Measurements from ENCODE around the gene JADE2. TPM values are rescaled to one million over a fixed set of nuclear protein-coding genes. Genes with fewer than 3 reads are reported as not detected.
A peak's percentile ranks its signal among the peaks of the same experiment; 100 is the strongest.

JADE2 gene
- polyA plus RNA-seq, 2 of the 4 experiments (the other 2 are of a cell fraction), result 24.0 to 27.1 TPM

GRCh38 chr5:134561871-134562296 lies 36.4 kb downstream of the JADE2 start (continued):
- no peak for TF ChIP-seq TP53 (CRISPR knock-in tag; IDR thresholded peaks at IDR 0.05)
- no peak for TF ChIP-seq PHF8 (IDR thresholded peaks at IDR 0.05; ENCODE audit: borderline replicate concordance, low read depth)
- TF ChIP-seq CEBPB (IDR thresholded peaks at IDR 0.05), result no peak
- no peak for TF ChIP-seq EP300 (IDR thresholded peaks at IDR 0.05)
- TF ChIP-seq, protein P1, sequence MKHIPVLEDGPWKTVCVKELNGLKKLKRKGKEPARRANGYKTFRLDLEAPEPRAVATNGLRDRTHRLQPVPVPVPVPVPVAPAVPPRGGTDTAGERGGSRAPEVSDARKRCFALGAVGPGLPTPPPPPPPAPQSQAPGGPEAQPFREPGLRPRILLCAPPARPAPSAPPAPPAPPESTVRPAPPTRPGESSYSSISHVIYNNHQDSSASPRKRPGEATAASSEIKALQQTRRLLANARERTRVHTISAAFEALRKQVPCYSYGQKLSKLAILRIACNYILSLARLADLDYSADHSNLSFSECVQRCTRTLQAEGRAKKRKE (CRISPR knock-in tag; IDR thresholded peaks at IDR 0.05; ENCODE audit: low read depth), result no peak
- no peak for TF ChIP-seq RARB (CRISPR knock-in tag; IDR thresholded peaks at IDR 0.05)
- no peak for TF ChIP-seq NFE2L2 (conservative IDR thresholded peaks at IDR 0.05; ENCODE audit: low read length)
- peak; percentile 76 for TF ChIP-seq MAFK (IDR thresholded peaks at IDR 0.05; ENCODE audit: partially characterized antibody)
- no peak for TF ChIP-seq CHD2 (IDR thresholded peaks at IDR 0.05; ENCODE audit: low read length, partially characterized antibody)
- no peak for TF ChIP-seq MYC (IDR thresholded peaks at IDR 0.05; ENCODE audit: borderline replicate concordance, low read length)
- TF ChIP-seq ZSCAN20 (CRISPR knock-in tag; IDR thresholded peaks at IDR 0.05), result no peak
- TF ChIP-seq, protein P2, sequence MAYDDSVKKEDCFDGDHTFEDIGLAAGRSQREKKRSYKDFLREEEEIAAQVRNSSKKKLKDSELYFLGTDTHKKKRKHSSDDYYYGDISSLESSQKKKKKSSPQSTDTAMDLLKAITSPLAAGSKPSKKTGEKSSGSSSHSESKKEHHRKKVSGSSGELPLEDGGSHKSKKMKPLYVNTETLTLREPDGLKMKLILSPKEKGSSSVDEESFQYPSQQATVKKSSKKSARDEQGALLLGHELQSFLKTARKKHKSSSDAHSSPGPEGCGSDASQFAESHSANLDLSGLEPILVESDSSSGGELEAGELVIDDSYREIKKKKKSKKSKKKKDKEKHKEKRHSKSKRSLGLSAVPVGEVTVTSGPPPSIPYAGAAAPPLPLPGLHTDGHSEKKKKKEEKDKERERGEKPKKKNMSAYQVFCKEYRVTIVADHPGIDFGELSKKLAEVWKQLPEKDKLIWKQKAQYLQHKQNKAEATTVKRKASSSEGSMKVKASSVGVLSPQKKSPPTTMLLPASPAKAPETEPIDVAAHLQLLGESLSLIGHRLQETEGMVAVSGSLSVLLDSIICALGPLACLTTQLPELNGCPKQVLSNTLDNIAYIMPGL (CRISPR knock-in tag; IDR thresholded peaks at IDR 0.05; ENCODE audit: borderline replicate concordance), result no peak
- TF ChIP-seq MAZ (IDR thresholded peaks at IDR 0.05; ENCODE audit: borderline replicate concordance, low read depth, low read length), result no peak
- no peak for TF ChIP-seq POLR2AphosphoS2 (conservative IDR thresholded peaks at IDR 0.05; ENCODE audit: low read length)

- no peak for TF ChIP-seq ZSCAN20 (CRISPR knock-in tag; IDR thresholded peaks at IDR 0.05)
- WGBS (ENCODE audit: missing lambda C conversion rate), result 97% methylated on average over 7 of the region's 7 CpGs
Observed at GRCh38 chr5:134563221-134563620, 37.8 kb downstream of the JADE2 start.

DNA sequence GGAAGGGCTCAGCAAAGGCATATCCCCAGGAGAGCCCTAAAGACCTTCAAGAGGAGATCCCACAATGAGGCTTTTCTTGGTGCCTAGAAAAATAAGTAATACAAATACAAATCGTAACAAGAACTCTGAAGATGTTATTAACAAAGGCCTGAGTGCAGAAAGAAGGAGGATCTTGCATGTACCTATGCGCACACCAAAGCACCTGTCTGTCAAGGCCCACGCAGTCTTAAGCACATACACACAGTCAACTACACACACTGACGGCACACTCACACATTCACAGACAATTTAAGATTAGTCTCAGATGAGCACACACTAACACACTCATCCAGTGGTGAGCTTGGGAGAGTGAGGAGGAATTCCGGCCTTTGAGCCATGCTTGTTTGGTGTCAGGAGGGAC lies 38.5 kb downstream of the JADE2 start:
- H3K27ac ChIP-seq, result no peak overlapping the region
- H3K4me3 ChIP-seq, result no peak overlapping the region
- peaks cover 34% of the 10 kb centered on the region for H3K4me1 ChIP-seq
- no peak for DNase-seq (ENCODE audit: low read depth in 1 of 2, low spot score in 1 of 2)
- no peak for ATAC-seq
- no peaks in the 10 kb centered on the region for H3K9me3 ChIP-seq
- CTCF ChIA-PET, result interaction anchor here (5.9 to 6.3 kb wide), 2 partner anchors 13 to 15 kb away, joined by 47 to 56 read pairs; no protein-coding TSS in a partner anchor
- no peak for FAIRE-seq
- no peak for TF ChIP-seq FOSB (CRISPR knock-in tag; IDR thresholded peaks at IDR 0.05)
- TF ChIP-seq CEBPB (IDR thresholded peaks at IDR 0.05), result no peak
- TF ChIP-seq BHLHE40 (IDR thresholded peaks at IDR 0.05; ENCODE audit: low read depth, low read length), result no peak
- no peak for TF ChIP-seq RNF2 (IDR thresholded peaks at IDR 0.05; ENCODE audit: borderline replicate concordance, low read depth)
- TF ChIP-seq PHF8 (IDR thresholded peaks at IDR 0.05; ENCODE audit: borderline replicate concordance, low read depth), result no peak
- TF ChIP-seq HOXA7 (CRISPR knock-in tag; IDR thresholded peaks at IDR 0.05), result no peak
- no peak for TF ChIP-seq CHD4 (IDR thresholded peaks at IDR 0.05; ENCODE audit: borderline replicate concordance)
- TF ChIP-seq SMC3 (IDR thresholded peaks at IDR 0.05), result no peak
- TF ChIP-seq EP300 (IDR thresholded peaks at IDR 0.05), result no peak
- TF ChIP-seq, protein P3, sequence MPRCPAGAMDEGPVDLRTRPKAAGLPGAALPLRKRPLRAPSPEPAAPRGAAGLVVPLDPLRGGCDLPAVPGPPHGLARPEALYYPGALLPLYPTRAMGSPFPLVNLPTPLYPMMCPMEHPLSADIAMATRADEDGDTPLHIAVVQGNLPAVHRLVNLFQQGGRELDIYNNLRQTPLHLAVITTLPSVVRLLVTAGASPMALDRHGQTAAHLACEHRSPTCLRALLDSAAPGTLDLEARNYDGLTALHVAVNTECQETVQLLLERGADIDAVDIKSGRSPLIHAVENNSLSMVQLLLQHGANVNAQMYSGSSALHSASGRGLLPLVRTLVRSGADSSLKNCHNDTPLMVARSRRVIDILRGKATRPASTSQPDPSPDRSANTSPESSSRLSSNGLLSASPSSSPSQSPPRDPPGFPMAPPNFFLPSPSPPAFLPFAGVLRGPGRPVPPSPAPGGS (IDR thresholded peaks at IDR 0.05), result no peak
- TF ChIP-seq, protein P2 (CRISPR knock-in tag; IDR thresholded peaks at IDR 0.05; ENCODE audit: borderline replicate concordance), result no peak
- no peak for TF ChIP-seq HDAC2 (IDR thresholded peaks at IDR 0.05)
- TF ChIP-seq NFE2L2 (conservative IDR thresholded peaks at IDR 0.05; ENCODE audit: low read length), result no peak
- TF ChIP-seq POLR2AphosphoS2 (conservative IDR thresholded peaks at IDR 0.05; ENCODE audit: low read length), result no peak
- TF ChIP-seq KDM5A (IDR thresholded peaks at IDR 0.05), result no peak
- no peak for TF ChIP-seq ZC3H11A (IDR thresholded peaks at IDR 0.05)
- TF ChIP-seq RCOR1 (IDR thresholded peaks at IDR 0.05; ENCODE audit: low read depth, low read length), result no peak
- no peak for TF ChIP-seq ESRRA (IDR thresholded peaks at IDR 0.05; ENCODE audit: borderline replicate concordance, low read length)
- no peak for TF ChIP-seq CHD2 (IDR thresholded peaks at IDR 0.05; ENCODE audit: low read length, partially characterized antibody)
- no peak for TF ChIP-seq RAD21 (conservative IDR thresholded peaks at IDR 0.05 in 1 of 2, IDR thresholded peaks at IDR 0.05 in 1 of 2)
- 71% methylated on average over 5 of the region's 5 CpGs for WGBS (ENCODE audit: missing lambda C conversion rate)
- no peak overlapping the region for H3K4me2 ChIP-seq
- POLR2A ChIA-PET, result no interaction called here

More at GRCh38 chr5:134563221-134563620, 37.8 kb downstream of the JADE2 start:
- Histone ChIP-seq H3K4me3 (no peak overlapping the region), H3K27ac (no peak overlapping the region), H3K9me3 (no peaks in the 10 kb centered on the region), H3K4me2 (no peak overlapping the region), H3K4me1 (peaks cover 26% of the 10 kb centered on the region)
- ChIA-PET CTCF (interaction anchor here (0.6 to 5.9 kb wide), 7 partner anchors 9 to 261 kb away, joined by 3 to 56 read pairs (median 5); partner anchors contain the start of gene CDKN2AIPNL), POLR2A (no interaction called here)
- ATAC-seq (no peak), FAIRE-seq (no peak), DNase-seq (ENCODE audit: low read depth in 1 of 2, low spot score in 1 of 2) (no peak)

All from A549 (cell line).